Lower lobe of right lung (tissue), 2 donors: ENCODE results near the gene STAT3. TPM values are rescaled to one million over a fixed set of nuclear protein-coding genes. Genes with fewer than 3 reads are reported as not detected.

Experiments
- ATAC-seq, 2 donors: fragments of 200-7000 bp; cut with Tn5 transposase; one replicate each; pipeline ENCODE4 v1.9.1; 2020 to 2022; ENCODE audit warnings: mild to moderate bottlenecking in 2 of 2, moderate library complexity in 2 of 2
- DNase-seq: peaks from one replicate; pipeline ENCODE4 v3.0.0-alpha.2; 2020
- H3K27ac ChIP-seq: fragments of 200-600 bp; one replicate; pipeline ENCODE4 v1.8.0; 2022
- H3K27me3 ChIP-seq: fragments of 200-600 bp; one replicate; pipeline ENCODE4 v1.8.0; 2022; ENCODE audit warnings: low read depth
- H3K36me3 ChIP-seq: fragments of 200-600 bp; one replicate; pipeline ENCODE4 v1.8.0; 2022; ENCODE audit warnings: mild to moderate bottlenecking
- H3K4me1 ChIP-seq: fragments of 200-600 bp; one replicate; pipeline ENCODE4 v1.8.0; 2022
- H3K4me3 ChIP-seq: fragments of 200-600 bp; one replicate; pipeline ENCODE4 v1.8.0; 2022; ENCODE audit warnings: mild to moderate bottlenecking
- H3K9me3 ChIP-seq: fragments of 200-600 bp; one replicate; pipeline ENCODE4 v1.8.0; 2022
- intact Hi-C: fragments of 100-400 bp; cut with DNase I; formaldehyde crosslinking; loops from one replicate; pipeline ENCODE4 v1.11.0; 2022
- total RNA-seq: library from RNA; stranded (reverse); fragmentation: NEBNext Ultra II Directional; extraction: Animal tissue kit (Norgen Biotek cat#: 25700); gene quantifications from one replicate; pipeline ENCODE4 v1.2.1, GENCODE V29; 2021
- TF ChIP-seq, protein P1 (sequence below): fragments of 200-600 bp; IDR thresholded peaks from one replicate; pipeline ENCODE4 v1.8.0; 2022; ENCODE audit warnings: antibody characterized with exemption, mild to moderate bottlenecking
- donor health status: DM: no; HTN: yes; CAD: no; lungs with severe emphysema.

STAT3 gene
- total RNA-seq, 1 donor from 2014 or later: 278 TPM

DNA sequence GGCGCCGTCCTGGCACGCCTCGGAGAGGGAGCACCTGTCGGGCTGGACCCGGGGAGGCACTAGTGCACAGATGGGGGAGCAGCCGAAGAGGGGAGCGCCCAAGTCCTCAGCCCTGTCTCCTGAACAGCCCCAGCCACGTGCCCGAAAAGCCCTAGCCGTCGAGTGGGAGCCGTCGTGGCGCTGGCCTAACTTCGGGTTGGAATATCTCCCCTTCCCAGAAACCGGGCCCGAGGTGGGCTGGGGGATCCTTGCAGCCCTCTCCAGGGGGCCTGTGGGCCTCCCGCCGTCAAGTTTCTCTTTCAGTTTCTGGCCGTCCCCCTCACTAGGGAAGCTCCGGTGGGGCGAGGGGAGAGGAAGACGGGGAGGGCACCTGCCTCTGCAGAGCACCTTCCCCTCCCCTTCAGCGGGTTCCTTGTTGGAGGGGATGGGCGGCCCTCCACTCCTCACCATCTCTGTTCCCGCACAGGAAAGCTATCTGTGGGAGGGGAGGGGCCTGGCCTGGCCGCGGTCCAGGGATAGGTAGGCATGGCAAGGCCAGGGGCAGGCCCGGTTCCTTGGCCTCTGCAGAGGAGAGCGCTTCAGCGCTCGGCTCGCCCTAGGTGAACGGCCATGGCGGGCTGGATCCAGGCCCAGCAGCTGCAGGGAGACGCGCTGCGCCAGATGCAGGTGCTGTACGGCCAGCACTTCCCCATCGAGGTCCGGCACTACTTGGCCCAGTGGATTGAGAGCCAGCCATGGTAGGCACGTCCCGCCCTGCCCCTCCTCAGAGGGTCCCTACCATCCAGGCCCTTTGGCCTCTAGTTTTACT is 99.2 kb downstream of the STAT3 start:
- ATAC-seq (peak; percentile 12 to 15), DNase-seq (peak; percentile 68)
- peak overlapping the region; percentile 95 for H3K27ac ChIP-seq
- H3K27me3 ChIP-seq: no peaks in the 10 kb centered on the region
- peak overlapping the region; percentile 74 for H3K4me3 ChIP-seq
- intact Hi-C loops: no loop called here
- H3K4me1 ChIP-seq: peaks cover 40% of the 10 kb centered on the region
- peaks cover 24% of the 10 kb centered on the region for H3K36me3 ChIP-seq
- TF ChIP-seq, protein P1, sequence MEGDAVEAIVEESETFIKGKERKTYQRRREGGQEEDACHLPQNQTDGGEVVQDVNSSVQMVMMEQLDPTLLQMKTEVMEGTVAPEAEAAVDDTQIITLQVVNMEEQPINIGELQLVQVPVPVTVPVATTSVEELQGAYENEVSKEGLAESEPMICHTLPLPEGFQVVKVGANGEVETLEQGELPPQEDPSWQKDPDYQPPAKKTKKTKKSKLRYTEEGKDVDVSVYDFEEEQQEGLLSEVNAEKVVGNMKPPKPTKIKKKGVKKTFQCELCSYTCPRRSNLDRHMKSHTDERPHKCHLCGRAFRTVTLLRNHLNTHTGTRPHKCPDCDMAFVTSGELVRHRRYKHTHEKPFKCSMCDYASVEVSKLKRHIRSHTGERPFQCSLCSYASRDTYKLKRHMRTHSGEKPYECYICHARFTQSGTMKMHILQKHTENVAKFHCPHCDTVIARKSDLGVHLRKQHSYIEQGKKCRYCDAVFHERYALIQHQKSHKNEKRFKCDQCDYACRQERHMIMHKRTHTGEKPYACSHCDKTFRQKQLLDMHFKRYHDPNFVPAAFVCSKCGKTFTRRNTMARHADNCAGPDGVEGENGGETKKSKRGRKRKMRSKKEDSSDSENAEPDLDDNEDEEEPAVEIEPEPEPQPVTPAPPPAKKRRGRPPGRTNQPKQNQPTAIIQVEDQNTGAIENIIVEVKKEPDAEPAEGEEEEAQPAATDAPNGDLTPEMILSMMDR: no peak
- H3K9me3 ChIP-seq: no peaks in the 10 kb centered on the region

DNA sequence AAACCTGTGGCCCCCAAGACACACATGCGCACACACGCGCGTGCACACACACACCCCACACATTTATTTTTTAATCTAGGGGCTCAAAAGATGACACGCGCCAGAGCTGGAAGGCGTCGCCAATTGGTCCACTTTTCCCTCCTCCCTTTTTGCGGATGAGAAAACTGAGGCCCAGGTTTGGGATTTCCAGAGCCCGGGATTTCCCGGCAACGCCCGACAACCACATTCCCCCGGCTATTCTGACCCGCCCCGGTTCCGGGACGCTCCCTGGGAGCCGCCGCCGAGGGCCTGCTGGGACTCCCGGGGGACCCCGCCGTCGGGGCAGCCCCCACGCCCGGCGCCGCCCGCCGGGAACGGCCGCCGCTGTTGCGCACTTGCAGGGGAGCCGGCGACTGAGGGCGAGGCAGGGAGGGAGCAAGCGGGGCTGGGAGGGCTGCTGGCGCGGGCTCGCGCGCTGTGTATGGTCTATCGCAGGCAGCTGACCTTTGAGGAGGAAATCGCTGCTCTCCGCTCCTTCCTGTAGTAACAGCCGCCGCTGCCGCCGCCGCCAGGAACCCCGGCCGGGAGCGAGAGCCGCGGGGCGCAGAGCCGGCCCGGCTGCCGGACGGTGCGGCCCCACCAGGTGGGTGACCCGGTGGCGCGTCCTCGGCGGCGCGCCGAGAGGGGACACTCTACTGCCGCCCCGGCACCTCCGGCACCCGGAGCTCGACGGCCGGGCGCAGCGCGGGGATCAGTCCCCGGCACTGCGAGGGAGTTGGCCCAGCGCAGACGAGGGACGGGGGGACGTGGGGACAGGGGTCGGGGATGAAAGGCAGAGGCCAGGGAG is 100.1 kb downstream of the STAT3 start, which contains the start of gene STAT5A:
TSS of gene STAT5A (plus strand) at position 522 of the 826 bp plus-strand sequence. CDS start 914 bp downstream, outside the sequence.
- peaks cover 41% of the 10 kb centered on the region for H3K4me1 ChIP-seq
- H3K4me3 ChIP-seq: peak within 1 kb of the TSS; percentile 74
- intact Hi-C loops: no loop called here
- H3K27ac ChIP-seq: peak within 1 kb of the TSS; percentile 95
- H3K27me3 ChIP-seq: no peaks in the 10 kb centered on the region
- ATAC-seq (peak; percentile 93 to 94), DNase-seq (peak; percentile 94)
- no peaks in the 10 kb centered on the region for H3K9me3 ChIP-seq
- H3K36me3 ChIP-seq: peaks cover 18% of the 10 kb centered on the region
- TF ChIP-seq, protein P1: no peak

DNA sequence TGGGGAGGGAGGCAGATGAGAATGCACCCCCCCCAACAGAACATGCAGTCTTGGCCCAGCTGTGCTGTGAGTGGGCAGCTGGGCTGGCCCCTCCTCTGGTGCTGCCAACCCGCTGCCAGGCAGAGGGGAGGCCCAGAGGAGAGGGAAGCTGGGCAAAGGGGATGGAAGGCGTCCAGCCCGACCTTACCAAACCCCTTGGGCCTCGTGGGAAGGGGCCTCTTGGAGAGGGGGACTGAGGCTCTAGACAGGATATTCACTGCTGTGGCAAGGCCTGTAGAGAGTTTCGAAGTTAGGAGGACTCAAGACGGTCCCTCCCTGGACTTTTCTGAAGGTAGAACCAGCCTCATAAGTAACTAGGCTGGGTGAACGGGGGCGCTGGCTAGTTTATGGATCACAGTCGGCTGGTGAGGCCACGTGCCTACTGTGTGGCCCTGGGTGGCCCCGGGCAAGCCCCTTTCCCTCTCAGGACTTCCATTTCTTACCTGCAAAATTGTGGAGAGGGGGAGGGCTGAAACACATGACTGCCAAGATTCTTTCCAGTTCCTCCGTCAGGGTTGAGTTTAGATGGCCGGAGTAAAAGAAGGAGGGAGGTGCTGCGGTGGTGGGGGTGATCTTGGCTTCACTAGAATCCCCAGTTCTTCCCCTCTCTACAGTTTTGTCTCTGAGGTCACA is 100.8 kb downstream of the STAT3 start:
- peak overlapping the region; percentile 74 for H3K4me3 ChIP-seq
- no peaks in the 10 kb centered on the region for H3K9me3 ChIP-seq
- H3K27me3 ChIP-seq: no peaks in the 10 kb centered on the region
- H3K36me3 ChIP-seq: peaks cover 10% of the 10 kb centered on the region
- peak; percentile 71 for DNase-seq
- H3K4me1 ChIP-seq: peaks cover 48% of the 10 kb centered on the region
- peak overlapping the region; percentile 95 for H3K27ac ChIP-seq
- ATAC-seq: peak; percentile 72 to 73
- TF ChIP-seq, protein P1: no peak
- intact Hi-C loops: no loop called here

DNA sequence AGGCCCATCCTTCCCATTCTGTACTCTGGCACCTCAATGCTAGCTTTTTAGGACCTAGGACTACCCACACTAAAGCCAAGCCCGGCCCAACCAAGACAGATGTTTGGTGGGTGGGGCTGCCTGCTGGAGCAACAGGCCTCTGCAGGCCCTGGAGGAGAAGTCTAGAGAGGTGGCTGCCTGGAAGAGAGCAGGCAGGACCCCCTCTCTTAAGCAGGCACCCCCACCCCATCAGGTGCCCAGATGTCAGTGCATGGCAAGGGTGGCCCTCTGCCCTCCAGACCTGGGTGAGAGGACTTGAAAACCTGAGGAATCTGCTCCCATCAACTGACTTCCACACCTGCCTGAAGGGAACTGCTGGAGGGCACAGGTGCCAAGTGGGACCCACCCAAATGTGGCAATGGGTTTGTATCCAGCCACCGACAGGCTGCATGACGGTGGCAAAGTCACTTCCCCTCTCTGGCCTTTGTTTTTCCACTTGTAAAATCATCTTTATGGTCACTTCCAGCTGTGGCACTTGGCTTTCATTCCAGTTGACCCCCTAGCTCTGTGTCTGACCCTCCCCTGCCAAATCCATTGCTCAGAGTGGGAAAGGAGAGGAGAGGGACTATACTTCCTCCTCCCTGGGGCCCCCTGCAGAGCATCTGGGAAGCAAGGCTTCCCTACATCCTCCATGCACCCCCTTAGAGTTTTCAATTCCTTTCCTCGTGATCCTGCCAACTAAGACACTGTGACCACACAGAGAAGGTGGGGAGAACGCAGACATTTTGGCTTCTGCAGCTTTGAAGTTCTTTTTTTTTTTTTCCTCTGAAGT is 101.6 kb downstream of the STAT3 start:
- peaks cover 48% of the 10 kb centered on the region for H3K4me1 ChIP-seq
- DNase-seq (no peak), ATAC-seq (no peak)

More for the DNA sequence above, 101.6 kb downstream of the STAT3 start:
- Histone ChIP-seq H3K27ac (peak overlapping the region; percentile 95), H3K9me3 (no peaks in the 10 kb centered on the region), H3K36me3 (peaks cover 7% of the 10 kb centered on the region), H3K4me3 (peak overlapping the region; percentile 74), H3K27me3 (no peaks in the 10 kb centered on the region)
- TF ChIP-seq, protein P1: no peak
- intact Hi-C loops: no loop called here
